AG04450 (cell line): ENCODE measurements around the gene CHAT. TPM values are rescaled to one million over a fixed set of nuclear protein-coding genes. Genes with fewer than 3 reads are reported as not detected.

ENCODE experiments used
- CTCF ChIA-PET: fragments of 300-600, 350-600 bp; formaldehyde crosslinking; extraction: SDS; loops from one replicate; lab custom pipeline; 2022; ENCODE audit warnings: antibody characterized with exemption, inconsistent platforms; lab: Charles Lee
- POLR2A ChIA-PET: fragments of 350-600 bp; formaldehyde crosslinking; extraction: SDS; loops from one replicate; lab custom pipeline; 2021; ENCODE audit warnings: antibody characterized with exemption, inconsistent platforms; lab: Yijun Ruan, JAX
- DNase-seq: peaks from one replicate; pipeline ENCODE4 v3.0.0-alpha.2; 2011; ENCODE audit warnings: low read depth, low spot score
- H3K27ac ChIP-seq: one replicate; pipeline ENCODE4 v1.5.1; 2012; ENCODE audit warnings: low read depth, low read length, control low read depth
- H3K27me3 ChIP-seq: one replicate; pipeline ENCODE4 v1.6.0; 2012; ENCODE audit warnings: low read length; ENCODE audit not compliant: control insufficient read depth, insufficient read depth
- H3K4me3 ChIP-seq: 2 replicates; pipeline ENCODE4 v1.5.1; 2011; ENCODE audit warnings: mild to moderate bottlenecking, low read depth, low read length, control low read depth
- H3K9me3 ChIP-seq: 2 replicates; pipeline ENCODE4 v1.5.1; 2012; ENCODE audit warnings: low read length; ENCODE audit not compliant: control insufficient read depth, insufficient read depth
- CTCF ChIP-seq: IDR thresholded peaks from 2 replicates; pipeline ENCODE4 v1.5.1; 2011; ENCODE audit warnings: low read depth, low read length, control low read depth, inconsistent platforms
- polyA plus RNA-seq: library from polyadenylated mRNA; depleted of rRNA; stranded (reverse); fragments of >200 nt; gene quantifications from 2 replicates; pipeline ENCODE4 v1.2.3, GENCODE V29; 2011

The CHAT gene
- polyA plus RNA-seq, 1 experiment, result not detected

GRCh38 chr10:49614242-49615198, 683 bp downstream of the CHAT start:
- no peak for DNase-seq
- POLR2A ChIA-PET, result no interaction called here
- TF ChIP-seq CTCF, result no peak
- CTCF ChIA-PET, result no interaction called here
- Histone ChIP-seq H3K9me3 (peaks cover 14% of the 10 kb centered on the region; the same call in 1 of the 2 replicates), H3K4me3 (no peak overlapping the region), H3K27me3 (peaks cover 65% of the 10 kb centered on the region), H3K27ac (no peak overlapping the region)

- Histone ChIP-seq H3K9me3 (peaks cover 14% of the 10 kb centered on the region; the same call in 1 of the 2 replicates), H3K27ac (no peak overlapping the region), H3K4me3 (no peak overlapping the region), H3K27me3 (peaks cover 61% of the 10 kb centered on the region)
- ChIA-PET POLR2A (no interaction called here), CTCF (no interaction called here)
- TF ChIP-seq CTCF, result no peak
- no peak for DNase-seq
These were observed 1.4 kb downstream of the CHAT start for GRCh38 chr10:49615213-49615612.

GRCh38 chr10:49615721-49616120, 1.9 kb downstream of the CHAT start:
- Histone ChIP-seq H3K27me3 (peaks cover 58% of the 10 kb centered on the region), H3K9me3 (peaks cover 14% of the 10 kb centered on the region; the same call in 1 of the 2 replicates), H3K4me3 (no peak overlapping the region), H3K27ac (no peak overlapping the region)
- DNase-seq, result no peak
- TF ChIP-seq CTCF, result no peak
- ChIA-PET POLR2A (no interaction called here), CTCF (no interaction called here)

- Histone ChIP-seq H3K27ac (no peak overlapping the region), H3K9me3 (peaks cover 7% of the 10 kb centered on the region; the same call in 1 of the 2 replicates), H3K4me3 (no peak overlapping the region), H3K27me3 (peaks cover 50% of the 10 kb centered on the region)
- DNase-seq, result no peak
- CTCF ChIA-PET, result no interaction called here
- no peak for TF ChIP-seq CTCF
- POLR2A ChIA-PET, result no interaction called here
These were observed 2.7 kb downstream of the CHAT start for GRCh38 chr10:49616421-49617101.
